Liver (tissue), 2 donors: Measurements from ENCODE around the gene TM9SF3.

Experiments
- JUND ChIP-seq, 2 donors: IDR thresholded peaks; 2 replicates each; pipeline ENCODE4 v1.6.1; 2016; ENCODE audit warnings: antibody characterized with exemption in 2 of 2
- MAX ChIP-seq: IDR thresholded peaks from 2 replicates; pipeline ENCODE4 v1.6.1; 2016; ENCODE audit warnings: antibody characterized with exemption
- donor health status: healthy.

- TF ChIP-seq JUND (IDR thresholded peaks at IDR 0.05): no peak
- no peak for TF ChIP-seq MAX
Measured at GRCh38 chr10:96500519-96500918, 86.3 kb downstream of the TM9SF3 start.
